Endometrial microvascular endothelial cells (primary cell): ENCODE measurements around the gene TIMM21. TPM values are rescaled to one million over a fixed set of nuclear protein-coding genes. Genes with fewer than 3 reads are reported as not detected.

Experiments used
- in situ Hi-C: cut with HindIII; loops from 2 replicates; pipeline ENCODE4 v1.10.0; 2017; ENCODE audit warnings: low sequenced_read_pairs, low pct_unique_long_range_greater_than_20kb; ENCODE audit errors: inconsistent ontology term
- total RNA-seq: library from RNA; depleted of rRNA; stranded (reverse); fragments of >200 nt; gene quantifications from one replicate; pipeline ENCODE4 v1.2.3, GENCODE V29; 2015; ENCODE audit errors: inconsistent ontology term

TIMM21 gene
- total RNA-seq, 1 donor from 2014 or later = 48.5 TPM

GRCh38 chr18:74141667-74142066, 6.7 kb upstream of the TIMM21 start:
- in situ Hi-C loops = no loop called here

GRCh38 chr18:74142252-74142651, 6.1 kb upstream of the TIMM21 start:
- in situ Hi-C loops = no loop called here

- in situ Hi-C loops = no loop called here
Observed at GRCh38 chr18:74146756-74147155, 1.6 kb upstream of the TIMM21 start.

- in situ Hi-C loops = no loop called here
Observed at GRCh38 chr18:74147491-74147778, 888 bp upstream of the TIMM21 start.

- in situ Hi-C loops = no loop called here
Observed at GRCh38 chr18:74148543-74149070, 284 bp downstream of the TIMM21 start.

GRCh38 chr18:74149878-74150277, 1.6 kb downstream of the TIMM21 start:
- in situ Hi-C loops = no loop called here

GRCh38 chr18:74152270-74152669, 3.9 kb downstream of the TIMM21 start:
- in situ Hi-C loops = no loop called here

GRCh38 chr18:74152857-74153256, 4.5 kb downstream of the TIMM21 start:
- in situ Hi-C loops = no loop called here

GRCh38 chr18:74153377-74153776, 5.1 kb downstream of the TIMM21 start:
- in situ Hi-C loops = no loop called here

GRCh38 chr18:74153793-74154192, 5.5 kb downstream of the TIMM21 start:
- in situ Hi-C loops = no loop called here

- in situ Hi-C loops = no loop called here
Observed at GRCh38 chr18:74154716-74155115, 6.4 kb downstream of the TIMM21 start.

- in situ Hi-C loops = no loop called here
Observed at GRCh38 chr18:74155276-74155675, 7.0 kb downstream of the TIMM21 start.

GRCh38 chr18:74163019-74163660, 14.8 kb downstream of the TIMM21 start:
- in situ Hi-C loops = no loop called here

GRCh38 chr18:74166386-74166785, 18.1 kb downstream of the TIMM21 start:
- in situ Hi-C loops = no loop called here

GRCh38 chr18:74171910-74172606, 23.7 kb downstream of the TIMM21 start:
- in situ Hi-C loops = no loop called here

GRCh38 chr18:74172697-74173433, 24.5 kb downstream of the TIMM21 start:
- in situ Hi-C loops = no loop called here

- in situ Hi-C loops = no loop called here
Observed at GRCh38 chr18:74173434-74173750, 25.1 kb downstream of the TIMM21 start.

GRCh38 chr18:74175658-74176057, 27.3 kb downstream of the TIMM21 start:
- in situ Hi-C loops = loop anchor here (25.0 kb wide), 1 partner anchor 287 kb away; the partner anchor contains the start of gene DIPK1C

GRCh38 chr18:74178884-74179283, 30.6 kb downstream of the TIMM21 start:
- in situ Hi-C loops = loop anchor here (25.0 kb wide), 1 partner anchor 283 kb away; the partner anchor contains the start of gene DIPK1C
